Kidney (tissue), 14 donors: ENCODE data around the gene ALDH1L1. TPM values are rescaled to one million over a fixed set of nuclear protein-coding genes. Genes with fewer than 3 reads are reported as not detected.

ENCODE experiments used
- DNase-seq, 5 donors: peaks; one replicate each; pipeline ENCODE4 v3.0.0-alpha.2; 2013 to 2020
- FAIRE-seq: peaks from 2 replicates; lab custom pipeline; 2012; peaks lifted over from hg19 to GRCh38; lab: Jason Lieb, UNC
- H3K27ac ChIP-seq, 2 donors: one replicate each; pipeline ENCODE4 v1.7.0; 2013; ENCODE audit warnings: low read depth in 2 of 2, low read length in 2 of 2, inconsistent platforms in 1 of 2
- H3K27me3 ChIP-seq: one replicate; pipeline ENCODE4 v1.7.1; 2013; ENCODE audit warnings: low read length, inconsistent platforms; ENCODE audit not compliant: control insufficient read depth, insufficient read depth
- H3K36me3 ChIP-seq, 3 donors: one replicate each; pipeline versions ENCODE4 v1.7.0 to v1.7.1; 2013; ENCODE audit warnings: low read length in 3 of 3, control low read depth in 1 of 3, inconsistent platforms in 1 of 3; ENCODE audit not compliant: insufficient read depth in 3 of 3, control insufficient read depth in 2 of 3
- H3K4me1 ChIP-seq, 3 donors: one replicate each; pipeline versions ENCODE4 v1.7.0 to v1.7.1; 2013; ENCODE audit warnings: low read length in 3 of 3, inconsistent platforms in 1 of 3, low read depth in 1 of 3; ENCODE audit not compliant: control insufficient read depth in 2 of 3, insufficient read depth in 2 of 3
- H3K4me3 ChIP-seq, 3 donors: one replicate each; pipeline versions ENCODE4 v1.7.0 to v1.8.1; 2013; ENCODE audit warnings: low read length in 3 of 3, control low read depth in 1 of 3, inconsistent platforms in 1 of 3
- H3K9ac ChIP-seq, 3 donors: one replicate each; pipeline versions ENCODE4 v1.7.0 to v1.7.1; 2013; ENCODE audit warnings: low read length in 3 of 3, control low read depth in 1 of 3, inconsistent platforms in 1 of 3
- H3K9me3 ChIP-seq, 3 donors: one replicate each; pipeline versions ENCODE4 v1.7.0 to v1.7.1; 2013; ENCODE audit warnings: low read length in 3 of 3, control low read depth in 1 of 3, inconsistent platforms in 1 of 3; ENCODE audit not compliant: control insufficient read depth in 2 of 3, insufficient read depth in 1 of 3
- intact Hi-C: fragments of 100-400 bp; cut with DNase I; formaldehyde crosslinking; loops from one replicate; pipeline ENCODE4 v1.11.1; 2022
- polyA plus RNA-seq: library from polyadenylated mRNA; stranded (reverse); fragments of 350-450 nt; fragmentation: Illumina TruSeq; extraction: RNeasy Lipid Tissue Mini Kit (QIAGEN cat#74804); gene quantifications from one replicate; pipeline ENCODE4 v1.2.3, GENCODE V29; 2014; ENCODE audit warnings: low read depth, low replicate concordance; ENCODE audit not compliant: insufficient read depth
- total RNA-seq: library from RNA; stranded (reverse); fragmentation: NEBNext Ultra II Directional; extraction: Animal tissue kit (Norgen Biotek cat#: 25700); gene quantifications from one replicate; pipeline ENCODE4 v1.2.1, GENCODE V29; 2021
- TF ChIP-seq, protein P1 (sequence below): IDR thresholded peaks from 3 replicates; pipeline ENCODE4 v1.5.1; 2012; ENCODE audit warnings: mild to moderate bottlenecking, moderate library complexity, borderline replicate concordance; ENCODE audit not compliant: insufficient read depth; ENCODE audit errors: extremely low read depth
- donor health status: control.
- donor health status: control.
- donor health status: control.
- donor health status: control.
- donor health status: control.
- donor health status: DM: yes; HTN: yes; CAD: no.
- donor health status: Normal renal cell carcinoma (clear cell type).

ALDH1L1 gene
- total and polyA plus RNA-seq, 2 donors from 2014 or later = 60.0 to 199 TPM

DNA sequence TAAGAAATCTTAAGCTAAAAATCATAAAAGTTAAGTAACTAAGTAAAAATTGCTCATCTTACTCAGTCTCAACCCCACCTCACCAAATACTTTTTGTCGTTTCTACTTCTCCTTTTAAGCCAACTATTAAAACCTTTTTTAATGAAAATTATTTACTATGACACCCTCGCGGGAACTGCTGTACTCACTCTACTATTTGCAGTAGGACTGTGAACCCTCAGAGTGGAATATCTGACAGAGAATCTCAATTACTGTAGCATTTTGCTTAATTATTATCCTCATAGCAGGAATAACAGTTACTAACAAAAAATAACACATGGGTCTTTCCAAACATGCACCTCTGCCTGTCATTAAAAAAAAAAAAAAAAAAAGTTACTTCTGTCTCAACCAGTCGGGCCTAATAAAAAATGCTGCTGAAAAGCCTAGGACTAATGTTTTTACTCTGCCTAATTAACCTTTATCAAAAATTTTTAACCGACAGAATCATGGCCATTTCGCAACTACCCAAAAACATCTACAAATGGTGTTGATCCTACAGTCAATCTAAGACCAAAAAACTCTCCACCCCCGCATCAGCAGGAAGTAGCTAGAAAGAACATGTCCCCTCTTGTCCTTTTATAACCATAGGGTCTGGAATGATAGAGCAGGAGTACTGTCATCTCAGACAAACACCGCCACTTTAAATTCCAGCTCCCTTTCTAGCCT lies 10.2 kb downstream of the ALDH1L1 start:
- H3K36me3 ChIP-seq = no peaks in the 10 kb centered on the region
- TF ChIP-seq, protein P1, sequence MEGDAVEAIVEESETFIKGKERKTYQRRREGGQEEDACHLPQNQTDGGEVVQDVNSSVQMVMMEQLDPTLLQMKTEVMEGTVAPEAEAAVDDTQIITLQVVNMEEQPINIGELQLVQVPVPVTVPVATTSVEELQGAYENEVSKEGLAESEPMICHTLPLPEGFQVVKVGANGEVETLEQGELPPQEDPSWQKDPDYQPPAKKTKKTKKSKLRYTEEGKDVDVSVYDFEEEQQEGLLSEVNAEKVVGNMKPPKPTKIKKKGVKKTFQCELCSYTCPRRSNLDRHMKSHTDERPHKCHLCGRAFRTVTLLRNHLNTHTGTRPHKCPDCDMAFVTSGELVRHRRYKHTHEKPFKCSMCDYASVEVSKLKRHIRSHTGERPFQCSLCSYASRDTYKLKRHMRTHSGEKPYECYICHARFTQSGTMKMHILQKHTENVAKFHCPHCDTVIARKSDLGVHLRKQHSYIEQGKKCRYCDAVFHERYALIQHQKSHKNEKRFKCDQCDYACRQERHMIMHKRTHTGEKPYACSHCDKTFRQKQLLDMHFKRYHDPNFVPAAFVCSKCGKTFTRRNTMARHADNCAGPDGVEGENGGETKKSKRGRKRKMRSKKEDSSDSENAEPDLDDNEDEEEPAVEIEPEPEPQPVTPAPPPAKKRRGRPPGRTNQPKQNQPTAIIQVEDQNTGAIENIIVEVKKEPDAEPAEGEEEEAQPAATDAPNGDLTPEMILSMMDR = no peak
- H3K27me3 ChIP-seq = no peaks in the 10 kb centered on the region
- peak in 1 of 5 donors; percentile 25 for DNase-seq
- intact Hi-C loops = no loop called here
- peak overlapping the region in 1 of 3 donors; percentile 22 for H3K4me3 ChIP-seq
- peak overlapping the region; percentile 39 to 53 for H3K27ac ChIP-seq
- H3K9ac ChIP-seq = no peak overlapping the region
- H3K9me3 ChIP-seq = no peaks in the 10 kb centered on the region
- H3K4me1 ChIP-seq = peaks cover 0 to 20% (median 5%) of the 10 kb centered on the region in 3 donors
- FAIRE-seq = no peak

DNA sequence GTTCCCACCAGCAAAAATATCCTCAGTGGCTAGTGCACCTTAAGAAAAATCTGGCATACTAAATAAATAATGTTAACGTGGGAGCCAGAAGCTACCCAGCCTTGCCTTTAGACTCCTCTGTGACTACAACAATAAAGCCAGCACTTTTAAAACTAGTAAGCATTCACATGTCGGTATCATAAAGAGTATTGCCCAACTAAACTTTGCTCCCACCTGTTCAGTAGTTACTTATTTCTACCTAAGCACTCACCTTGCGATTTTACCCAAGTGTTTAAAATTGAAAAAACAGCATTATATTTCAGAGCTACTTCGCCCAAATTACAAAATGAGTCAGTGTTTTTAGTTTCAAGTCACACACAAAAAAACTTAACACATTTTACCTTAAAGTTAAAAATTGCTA lies 12.8 kb downstream of the ALDH1L1 start:
- H3K27me3 ChIP-seq = no peaks in the 10 kb centered on the region
- DNase-seq (no peak), FAIRE-seq (no peak)
- H3K4me1 ChIP-seq = peaks cover 0 to 20% (median 5%) of the 10 kb centered on the region in 3 donors
- intact Hi-C loops = no loop called here
- H3K27ac ChIP-seq = peak overlapping the region in 1 of 2 donors; percentile 32
- TF ChIP-seq, protein P1 = no peak
- no peak overlapping the region for H3K9ac ChIP-seq
- H3K36me3 ChIP-seq = no peaks in the 10 kb centered on the region
- H3K4me3 ChIP-seq = peak overlapping the region in 2 of 3 donors; percentile 19 to 41
- no peaks in the 10 kb centered on the region for H3K9me3 ChIP-seq

DNA sequence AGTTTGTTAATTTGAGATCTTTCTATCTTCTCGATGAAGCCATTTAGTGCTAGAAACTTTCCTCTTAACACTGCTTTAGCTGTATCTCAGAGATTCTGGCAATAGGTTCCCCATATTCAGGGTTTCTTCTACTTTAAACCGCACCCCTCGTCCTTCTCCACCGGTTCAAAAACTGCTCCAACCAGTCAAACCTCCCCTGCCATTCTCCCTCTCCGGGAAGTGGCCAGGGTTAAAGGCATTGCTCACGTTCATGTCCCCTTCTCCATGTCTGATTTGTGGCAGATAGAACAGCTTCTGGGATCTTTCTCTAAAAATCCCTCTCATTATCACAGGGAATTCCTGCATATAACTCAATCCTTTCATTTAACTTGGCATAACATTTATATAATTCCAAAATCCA lies 14.4 kb downstream of the ALDH1L1 start:
- intact Hi-C loops = no loop called here
- TF ChIP-seq, protein P1 = no peak

More for the DNA sequence above, 14.4 kb downstream of the ALDH1L1 start:
- FAIRE-seq = no peak
- no peaks in the 10 kb centered on the region for H3K9me3 ChIP-seq
- no peak overlapping the region for H3K4me3 ChIP-seq
- DNase-seq = no peak
- H3K4me1 ChIP-seq = peaks cover 0 to 14% (median 0%) of the 10 kb centered on the region in 3 donors
- H3K27ac ChIP-seq = no peak overlapping the region
- H3K36me3 ChIP-seq = peaks cover 0 to 2% (median 0%) of the 10 kb centered on the region in 3 donors
- no peaks in the 10 kb centered on the region for H3K27me3 ChIP-seq
- no peak overlapping the region for H3K9ac ChIP-seq
